Body of pancreas (tissue), 4 donors: ENCODE results near the gene YIF1A.

ENCODE experiments used
- CTCF ChIP-seq, 7 experiments: fragments of 450-650 bp in 4 of 7; fragments of 200-600 bp in 3 of 7; sonication (generic) in 3 of 7; IDR thresholded peaks; one replicate each; pipeline ENCODE4 v1.5.1; 2016 to 2019; ENCODE audit warnings: antibody characterized with exemption in 7 of 7
- POLR2A ChIP-seq, 3 donors: fragments of 450-650 bp; IDR thresholded peaks; one replicate each; pipeline ENCODE4 v1.6.1; 2016; ENCODE audit warnings: antibody characterized with exemption in 3 of 3, mild to moderate bottlenecking in 2 of 3

- TF ChIP-seq CTCF (IDR thresholded peaks at IDR 0.05) (no peak), POLR2A (IDR thresholded peaks at IDR 0.05) (no peak)
These were observed 26.2 kb downstream of the YIF1A start for GRCh38 chr11:66262696-66263095.
